ENCODE data around the gene PPAT. TPM values are rescaled to one million over a fixed set of nuclear protein-coding genes. Genes with fewer than 3 reads are reported as not detected.

Gene PPAT
- total RNA-seq, 4 donors from 2014 or later = 1.8 to 29.0 (median 6.9) TPM

DNA sequence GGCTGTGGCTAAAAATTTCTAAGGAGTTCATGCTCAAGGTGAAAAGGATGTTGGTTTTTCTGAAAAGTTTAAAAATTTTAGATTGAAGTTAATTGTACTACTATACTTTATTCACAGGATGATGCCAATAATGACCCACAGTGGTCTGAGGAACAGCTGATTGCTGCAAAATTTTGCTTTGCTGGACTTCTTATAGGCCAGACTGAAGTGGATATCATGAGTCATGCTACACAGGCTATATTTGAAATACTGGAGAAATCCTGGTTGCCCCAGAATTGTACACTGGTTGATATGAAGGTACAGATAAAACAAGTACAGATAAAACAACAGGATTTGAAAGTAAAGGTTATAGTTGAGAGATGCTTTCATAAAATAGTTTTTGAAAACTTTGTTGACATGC lies 12.9 kb upstream of the PPAT start:
- Histone ChIP-seq H3K27me3 (no peaks in the 10 kb centered on the region), H3K36me3 (no peaks in the 10 kb centered on the region), H3K4me1 (no peaks in the 10 kb centered on the region), H3K27ac (no peak overlapping the region), H3K4me3 (no peak overlapping the region), H3K9me3 (no peaks in the 10 kb centered on the region)
- DNase-seq = no peak
- TF ChIP-seq POLR2A (IDR thresholded peaks at IDR 0.05) = no peak
- intact Hi-C loops (cut with DNase I; ENCODE audit: low total_unique reads) = no loop called here

DNA sequence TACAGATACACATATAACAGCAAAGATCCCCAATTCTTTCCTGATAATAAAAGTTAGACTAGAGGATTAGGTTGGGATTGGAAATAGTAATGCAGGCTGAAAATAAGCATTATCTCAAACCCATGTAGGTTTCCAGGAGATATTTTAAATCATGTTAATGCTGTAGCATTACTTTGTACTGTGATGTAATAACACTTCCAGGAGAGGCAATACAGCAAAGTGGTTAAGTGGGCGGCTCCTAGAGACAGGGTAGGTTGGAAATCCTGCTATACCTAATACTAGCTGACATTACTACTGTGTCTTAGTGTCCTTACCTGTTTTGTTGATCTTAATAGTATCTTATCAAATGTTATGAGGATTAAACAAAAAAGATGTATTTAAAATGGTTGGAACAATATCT lies 10.3 kb upstream of the PPAT start:
- Histone ChIP-seq H3K27ac (no peak overlapping the region), H3K27me3 (no peaks in the 10 kb centered on the region), H3K9me3 (no peaks in the 10 kb centered on the region), H3K4me1 (no peaks in the 10 kb centered on the region), H3K36me3 (no peaks in the 10 kb centered on the region), H3K4me3 (no peak overlapping the region)
- intact Hi-C loops (cut with DNase I; ENCODE audit: low total_unique reads) = no loop called here
- TF ChIP-seq, protein P1, sequence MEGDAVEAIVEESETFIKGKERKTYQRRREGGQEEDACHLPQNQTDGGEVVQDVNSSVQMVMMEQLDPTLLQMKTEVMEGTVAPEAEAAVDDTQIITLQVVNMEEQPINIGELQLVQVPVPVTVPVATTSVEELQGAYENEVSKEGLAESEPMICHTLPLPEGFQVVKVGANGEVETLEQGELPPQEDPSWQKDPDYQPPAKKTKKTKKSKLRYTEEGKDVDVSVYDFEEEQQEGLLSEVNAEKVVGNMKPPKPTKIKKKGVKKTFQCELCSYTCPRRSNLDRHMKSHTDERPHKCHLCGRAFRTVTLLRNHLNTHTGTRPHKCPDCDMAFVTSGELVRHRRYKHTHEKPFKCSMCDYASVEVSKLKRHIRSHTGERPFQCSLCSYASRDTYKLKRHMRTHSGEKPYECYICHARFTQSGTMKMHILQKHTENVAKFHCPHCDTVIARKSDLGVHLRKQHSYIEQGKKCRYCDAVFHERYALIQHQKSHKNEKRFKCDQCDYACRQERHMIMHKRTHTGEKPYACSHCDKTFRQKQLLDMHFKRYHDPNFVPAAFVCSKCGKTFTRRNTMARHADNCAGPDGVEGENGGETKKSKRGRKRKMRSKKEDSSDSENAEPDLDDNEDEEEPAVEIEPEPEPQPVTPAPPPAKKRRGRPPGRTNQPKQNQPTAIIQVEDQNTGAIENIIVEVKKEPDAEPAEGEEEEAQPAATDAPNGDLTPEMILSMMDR (IDR thresholded peaks at IDR 0.05) = no peak
- TF ChIP-seq POLR2A (IDR thresholded peaks at IDR 0.05) = no peak
- DNase-seq = no peak

DNA sequence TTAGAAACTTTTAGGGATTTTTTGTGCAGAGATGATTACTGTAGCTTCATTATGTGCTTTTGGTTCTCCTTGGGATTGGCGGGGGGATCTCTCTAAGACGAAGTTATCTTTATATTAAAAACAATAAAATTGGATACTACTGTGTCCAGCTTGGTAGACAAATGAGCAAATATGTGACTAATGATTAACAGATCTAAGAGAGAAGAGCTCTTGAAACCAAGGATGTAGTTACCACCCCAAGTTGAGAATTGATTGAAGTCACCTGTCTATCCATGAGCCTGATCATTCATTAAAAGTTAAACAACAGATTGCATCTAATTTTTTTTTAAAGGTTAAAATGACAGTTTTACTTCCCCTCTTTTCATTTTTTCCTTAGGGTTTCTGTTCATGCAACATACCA lies 9.3 kb upstream of the PPAT start:
- intact Hi-C loops (cut with DNase I; ENCODE audit: low total_unique reads) = no loop called here
- Histone ChIP-seq H3K4me3 (no peak overlapping the region), H3K4me1 (no peaks in the 10 kb centered on the region), H3K9me3 (no peaks in the 10 kb centered on the region), H3K27me3 (no peaks in the 10 kb centered on the region), H3K27ac (no peak overlapping the region), H3K36me3 (no peaks in the 10 kb centered on the region)
- TF ChIP-seq, protein P1 (IDR thresholded peaks at IDR 0.05) = no peak
- no peak for TF ChIP-seq POLR2A (IDR thresholded peaks at IDR 0.05)
- no peak for DNase-seq

DNA sequence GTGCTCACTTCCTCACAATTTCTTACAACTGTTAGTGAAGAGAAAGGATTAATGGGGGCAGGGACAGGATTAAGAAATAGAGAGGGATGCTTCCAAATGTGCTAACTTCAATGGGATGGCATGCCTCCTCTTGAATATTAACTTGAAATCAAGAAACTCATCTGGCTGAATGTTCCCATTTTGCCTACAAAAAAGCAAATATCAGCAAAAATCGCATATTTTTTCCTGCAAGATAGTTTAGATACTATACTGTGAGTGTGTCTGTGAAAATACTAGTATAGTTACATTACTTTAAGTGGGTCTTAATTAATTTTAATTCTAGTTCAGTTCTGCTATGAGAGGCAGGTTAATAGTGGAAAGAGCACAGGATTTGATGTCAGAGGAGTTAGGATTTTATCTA lies 5.6 kb upstream of the PPAT start:
- no peaks in the 10 kb centered on the region for H3K36me3 ChIP-seq
- H3K4me1 ChIP-seq = no peaks in the 10 kb centered on the region
- DNase-seq = no peak

DNA sequence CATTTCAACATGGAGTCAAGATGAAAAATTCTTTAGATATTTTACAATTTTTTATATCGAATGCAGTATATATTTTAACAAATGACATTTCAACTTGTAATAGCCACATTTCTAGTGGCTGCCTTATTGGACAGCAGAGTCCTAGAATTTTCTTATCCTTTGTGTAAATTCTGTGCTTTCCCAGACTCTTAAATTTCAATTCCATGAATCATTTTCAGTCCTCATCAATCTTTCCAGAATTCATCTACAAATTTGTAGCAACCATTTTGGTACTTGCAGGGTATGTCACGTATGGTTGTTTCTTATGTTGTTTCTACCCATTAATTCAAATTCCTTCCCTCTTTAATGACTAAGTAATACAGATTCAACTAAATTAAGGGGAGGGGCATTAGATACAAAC lies 3.4 kb upstream of the PPAT start:
- no peak for DNase-seq
- Histone ChIP-seq H3K36me3 (no peaks in the 10 kb centered on the region), H3K9me3 (no peaks in the 10 kb centered on the region), H3K4me1 (no peaks in the 10 kb centered on the region), H3K27me3 (no peaks in the 10 kb centered on the region), H3K4me3 (no peak overlapping the region), H3K27ac (no peak overlapping the region)
- intact Hi-C loops (cut with DNase I; ENCODE audit: low total_unique reads) = no loop called here
- no peak for TF ChIP-seq POLR2A (IDR thresholded peaks at IDR 0.05)
- TF ChIP-seq, protein P1 (IDR thresholded peaks at IDR 0.05) = no peak

More for the DNA sequence above, 5.6 kb upstream of the PPAT start:
- intact Hi-C loops (cut with DNase I; ENCODE audit: low total_unique reads) = no loop called here
- TF ChIP-seq, protein P1 (IDR thresholded peaks at IDR 0.05) = no peak
- TF ChIP-seq POLR2A (IDR thresholded peaks at IDR 0.05) = no peak
- Histone ChIP-seq H3K27me3 (no peaks in the 10 kb centered on the region), H3K9me3 (no peaks in the 10 kb centered on the region), H3K4me3 (no peak overlapping the region), H3K27ac (no peak overlapping the region)

DNA sequence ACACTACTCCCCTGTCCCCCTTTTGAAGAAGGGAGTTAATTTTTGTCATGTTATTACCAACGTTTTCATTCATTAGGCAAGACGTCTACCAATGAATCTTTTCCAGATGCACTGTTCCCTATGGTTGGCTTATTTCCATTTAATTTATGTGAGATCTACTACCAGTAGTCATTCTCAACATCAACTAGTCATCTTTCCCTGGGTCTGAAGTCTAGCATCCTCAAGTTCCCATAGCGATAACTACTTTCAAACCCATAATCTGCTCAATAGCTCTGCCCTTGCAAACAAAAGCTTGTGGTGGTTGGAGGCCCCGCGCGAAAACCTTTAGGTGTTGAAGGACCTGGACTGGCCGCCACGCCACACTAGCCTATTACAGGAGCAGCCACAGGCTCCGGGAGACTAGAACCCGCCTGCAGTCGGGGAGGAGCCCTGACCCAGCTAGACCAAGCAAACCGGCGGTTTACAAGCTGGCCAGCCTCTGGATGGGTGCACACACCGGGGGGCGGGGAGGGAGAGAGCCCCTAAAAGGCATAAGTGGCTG lies 746 bp downstream of the PPAT start:
- Histone ChIP-seq H3K4me1 (no peaks in the 10 kb centered on the region), H3K27me3 (no peaks in the 10 kb centered on the region), H3K27ac (peak overlapping the region; percentile 96), H3K4me3 (peak overlapping the region; percentile 60 to 62), H3K36me3 (no peaks in the 10 kb centered on the region), H3K9me3 (no peaks in the 10 kb centered on the region)
- intact Hi-C loops (cut with DNase I; ENCODE audit: low total_unique reads) = no loop called here
- TF ChIP-seq POLR2A (IDR thresholded peaks at IDR 0.05) = no peak
- TF ChIP-seq, protein P1 (IDR thresholded peaks at IDR 0.05) = no peak
- DNase-seq = peak in 1 of 2 donors; percentile 43
